K562 (cell line): Measurements from ENCODE around the gene TNFSF9. TPM values are rescaled to one million over a fixed set of nuclear protein-coding genes. Genes with fewer than 3 reads are reported as not detected.

Experiments used
- REST ChIP-seq, 2 experiments: fragments of 450-650 bp; formaldehyde crosslinking in 1 of 2; IDR thresholded peaks; 2 replicates each; pipeline versions ENCODE4 v1.4.0 to v1.6.1; 2014 to 2020; ENCODE audit warnings: mild to moderate bottlenecking in 2 of 2, borderline replicate concordance in 1 of 2, low read depth in 1 of 2
- ZBTB12 ChIP-seq: fragments of 250-450 bp; sonication (Bioruptor Pico); IDR thresholded peaks from 2 replicates; pipeline ENCODE4 v1.4.0; 2020
- polyA plus RNA-seq, 8 experiments: library from polyadenylated mRNA; depleted of rRNA in 4 of 8; stranded (reverse) in 5 of 8; unstranded in 3 of 8; fragments of >200 nt; fragmentation: Nextera tagmentation in 2 of 8; fragmentation: Illumina TruSeq in 1 of 8; extraction: Ambion mirVana in 2 of 8; extraction: Trizol in 1 of 8; gene quantifications; 2 replicates each; pipeline versions ENCODE4 v1.2.1 to v1.2.3, GENCODE V29; 2011 to 2014; ENCODE audit warnings: inconsistent platforms in 1 of 8, missing spikeins in 1 of 8
- total RNA-seq, 7 experiments: library from RNA; depleted of rRNA in 6 of 7; stranded (reverse); fragments of >200 nt in 6 of 7; fragmentation: Illumina TruSeq in 2 of 7; extraction: Trizol in 2 of 7; gene quantifications; 2 replicates each; pipeline versions ENCODE4 v1.2.1 to v1.2.3, GENCODE V29; 2011 to 2021; ENCODE audit warnings: low replicate concordance in 1 of 7

Gene TNFSF9
- total and polyA plus RNA-seq, 9 of the 15 experiments (the other 6 are each of a cell fraction or from before 2014, with no cell fraction given): 1.4 to 17.9 (median 6.5) TPM

- no peak for TF ChIP-seq REST (IDR thresholded peaks at IDR 0.05; ENCODE audit: borderline replicate concordance)
- TF ChIP-seq REST (CRISPR knock-in tag; IDR thresholded peaks at IDR 0.05; ENCODE audit: low read depth): no peak
- no peak for TF ChIP-seq ZBTB12
Measured at GRCh38 chr19:6483235-6483634, 47.6 kb upstream of the TNFSF9 start (continued).
